Dedifferentiated amniotic fluid mesenchymal stem cell (primary cell): Measurements from ENCODE around the gene DDX1.
"Not testable (repeated sequence)": the region's sequence is repeated elsewhere in the genome, so short reads cannot be mapped to it uniquely, and the experiment has no call there.

Experiments
- DNase-seq: peaks from one replicate; pipeline ENCODE4 v3.0.0-alpha.2; 2016; ENCODE audit errors: extremely low spot score

The DDX1 gene

GRCh38 chr2:15675456-15676195, 84.0 kb downstream of the DDX1 start:
- no peak for DNase-seq

- no peak for DNase-seq
These were observed 85.6 kb downstream of the DDX1 start for GRCh38 chr2:15677141-15677843.

- no peak for DNase-seq
These were observed 86.7 kb downstream of the DDX1 start for GRCh38 chr2:15678346-15678745.

- DNase-seq = no peak
These were observed 87.2 kb downstream of the DDX1 start for GRCh38 chr2:15678909-15679308.

GRCh38 chr2:15679386-15679924, 87.8 kb downstream of the DDX1 start:
- no peak for DNase-seq

- DNase-seq = not testable (repeated sequence)
These were observed 88.5 kb downstream of the DDX1 start for GRCh38 chr2:15680132-15680531.
